ENCODE data around the gene HGS. TPM values are rescaled to one million over a fixed set of nuclear protein-coding genes. Genes with fewer than 3 reads are reported as not detected.
"Not testable (repeated sequence)": the region's sequence is repeated elsewhere in the genome, so short reads cannot be mapped to it uniquely, and the experiment has no call there.

HGS gene
- total RNA-seq, 1 donor from 2014 or later: 92.0 TPM

DNA sequence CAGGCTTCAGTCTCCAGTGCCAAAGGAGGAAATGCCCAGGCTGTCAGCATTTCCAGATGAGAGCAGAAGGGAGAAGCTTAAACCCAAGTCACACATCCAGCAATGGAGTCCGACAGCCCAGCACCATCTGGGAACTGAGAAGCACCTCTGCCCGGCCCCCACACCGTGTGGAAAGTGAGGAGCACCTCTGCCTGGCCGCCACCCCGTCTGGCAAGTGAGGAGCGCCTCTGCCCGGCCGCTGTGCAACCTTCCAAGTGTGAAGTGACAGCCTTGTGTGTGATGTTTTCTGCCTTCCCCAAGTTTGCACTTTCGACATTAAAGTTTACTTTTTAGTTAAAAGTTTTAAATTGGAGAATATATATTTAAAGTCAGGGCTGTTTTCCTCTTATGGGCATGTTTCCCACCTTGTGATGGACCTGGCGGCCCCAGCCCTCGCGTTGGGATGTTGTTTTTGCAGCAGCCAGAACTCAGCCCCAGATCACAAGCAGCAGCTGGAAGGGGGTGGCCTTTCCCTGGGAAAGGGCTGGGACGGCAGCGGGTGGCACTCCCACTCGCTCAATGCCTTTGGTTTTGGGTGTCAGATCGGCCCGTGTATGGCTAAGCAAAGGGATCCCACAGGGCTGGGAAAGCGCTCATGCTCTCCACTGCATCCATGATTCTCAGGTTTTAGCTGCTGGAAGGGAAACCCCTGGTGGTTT lies 10.1 kb upstream of the HGS start:
- intact Hi-C loops (cut with DNase I): no loop called here
- no peak overlapping the region for H3K4me3 ChIP-seq
- DNase-seq (no peak), ATAC-seq (no peak)
- H3K36me3 ChIP-seq: peaks cover 51% of the 10 kb centered on the region
- H3K27ac ChIP-seq: no peak overlapping the region
- no peaks in the 10 kb centered on the region for H3K27me3 ChIP-seq (ENCODE audit: low read depth)
- TF ChIP-seq, protein P1, sequence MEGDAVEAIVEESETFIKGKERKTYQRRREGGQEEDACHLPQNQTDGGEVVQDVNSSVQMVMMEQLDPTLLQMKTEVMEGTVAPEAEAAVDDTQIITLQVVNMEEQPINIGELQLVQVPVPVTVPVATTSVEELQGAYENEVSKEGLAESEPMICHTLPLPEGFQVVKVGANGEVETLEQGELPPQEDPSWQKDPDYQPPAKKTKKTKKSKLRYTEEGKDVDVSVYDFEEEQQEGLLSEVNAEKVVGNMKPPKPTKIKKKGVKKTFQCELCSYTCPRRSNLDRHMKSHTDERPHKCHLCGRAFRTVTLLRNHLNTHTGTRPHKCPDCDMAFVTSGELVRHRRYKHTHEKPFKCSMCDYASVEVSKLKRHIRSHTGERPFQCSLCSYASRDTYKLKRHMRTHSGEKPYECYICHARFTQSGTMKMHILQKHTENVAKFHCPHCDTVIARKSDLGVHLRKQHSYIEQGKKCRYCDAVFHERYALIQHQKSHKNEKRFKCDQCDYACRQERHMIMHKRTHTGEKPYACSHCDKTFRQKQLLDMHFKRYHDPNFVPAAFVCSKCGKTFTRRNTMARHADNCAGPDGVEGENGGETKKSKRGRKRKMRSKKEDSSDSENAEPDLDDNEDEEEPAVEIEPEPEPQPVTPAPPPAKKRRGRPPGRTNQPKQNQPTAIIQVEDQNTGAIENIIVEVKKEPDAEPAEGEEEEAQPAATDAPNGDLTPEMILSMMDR (IDR thresholded peaks at IDR 0.05): no peak
- H3K4me1 ChIP-seq: no peaks in the 10 kb centered on the region
- no peaks in the 10 kb centered on the region for H3K9me3 ChIP-seq

DNA sequence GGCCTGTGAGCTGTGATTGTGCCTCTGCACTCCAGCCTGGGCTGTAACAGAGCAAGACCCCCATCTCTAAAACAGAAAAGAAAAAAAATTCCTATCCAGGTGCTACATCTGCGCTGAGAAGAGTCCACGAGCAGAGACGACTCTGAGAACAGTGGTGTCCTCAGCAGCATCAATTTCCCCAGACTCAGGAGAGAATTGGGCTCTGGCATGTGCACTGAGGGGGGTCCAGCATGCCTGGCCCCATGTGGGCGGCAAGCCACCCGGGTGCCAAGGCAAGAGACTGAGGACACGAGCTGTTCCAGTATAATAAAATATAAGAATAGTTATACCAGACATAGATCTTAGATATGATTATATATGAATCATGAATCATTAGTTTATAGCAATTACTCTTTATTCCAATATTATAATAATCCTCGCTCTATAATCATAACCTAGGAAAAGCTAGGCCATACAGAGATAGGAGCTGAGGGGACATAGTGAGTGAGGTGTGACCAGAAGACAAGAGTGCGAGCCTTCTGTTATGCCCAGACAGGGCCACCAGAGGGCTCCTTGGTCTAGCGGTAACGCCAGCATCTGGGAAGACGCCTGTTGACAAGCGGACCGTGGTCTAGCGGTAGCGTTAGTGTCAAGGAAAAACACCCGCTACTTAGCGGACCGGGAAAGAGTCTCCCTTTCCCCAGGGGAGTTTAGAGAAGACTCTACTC lies 8.1 kb upstream of the HGS start:
- ATAC-seq; DNase-seq; H3K27me3 ChIP-seq (ENCODE audit: low read depth); H3K9me3 ChIP-seq; H3K4me1 ChIP-seq; H3K27ac ChIP-seq; intact Hi-C loops (cut with DNase I); H3K4me3 ChIP-seq: not testable (repeated sequence)
- H3K36me3 ChIP-seq: peaks cover 36% of the 10 kb centered on the region
- TF ChIP-seq, protein P1 (IDR thresholded peaks at IDR 0.05): peak; percentile 60

DNA sequence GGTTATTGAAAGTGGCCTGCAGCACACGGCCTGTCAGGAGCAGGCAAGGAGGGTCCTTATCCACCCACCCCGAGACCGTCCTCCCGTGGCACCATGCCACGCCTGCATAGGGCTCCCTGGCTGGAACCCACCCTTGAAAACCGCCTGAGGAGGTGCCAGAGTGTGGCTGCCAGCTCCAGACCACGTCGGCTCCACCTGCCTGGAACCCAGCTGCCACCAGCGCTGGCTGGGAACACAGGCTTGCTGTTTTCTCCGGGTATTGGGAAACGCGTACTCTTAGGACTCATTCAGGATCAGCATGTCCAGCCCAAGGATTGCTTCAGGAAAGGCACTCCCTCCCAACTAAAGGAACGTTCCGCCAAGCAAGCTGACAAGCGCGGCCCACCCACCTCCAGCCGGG lies 6.9 kb upstream of the HGS start:
- TF ChIP-seq, protein P1 (IDR thresholded peaks at IDR 0.05): no peak
- Histone ChIP-seq H3K36me3 (peaks cover 31% of the 10 kb centered on the region), H3K4me1 (peaks cover under 1% of the 10 kb centered on the region), H3K27ac (no peak overlapping the region), H3K27me3 (ENCODE audit: low read depth) (no peaks in the 10 kb centered on the region), H3K4me3 (no peak overlapping the region), H3K9me3 (no peaks in the 10 kb centered on the region)
- ATAC-seq (no peak), DNase-seq (no peak)
- intact Hi-C loops (cut with DNase I): no loop called here

- intact Hi-C loops (cut with DNase I): no loop called here
- DNase-seq: no peak
- peaks cover 22% of the 10 kb centered on the region for H3K4me1 ChIP-seq
- no peak overlapping the region for H3K27ac ChIP-seq
- no peak for ATAC-seq
- no peaks in the 10 kb centered on the region for H3K27me3 ChIP-seq (ENCODE audit: low read depth)
- TF ChIP-seq, protein P1 (IDR thresholded peaks at IDR 0.05): no peak
- H3K36me3 ChIP-seq: peaks cover 7% of the 10 kb centered on the region
- H3K4me3 ChIP-seq: no peak overlapping the region
- H3K9me3 ChIP-seq: no peaks in the 10 kb centered on the region
These were observed 3.7 kb upstream of the HGS start for GRCh38 chr17:81680150-81680549.

DNA sequence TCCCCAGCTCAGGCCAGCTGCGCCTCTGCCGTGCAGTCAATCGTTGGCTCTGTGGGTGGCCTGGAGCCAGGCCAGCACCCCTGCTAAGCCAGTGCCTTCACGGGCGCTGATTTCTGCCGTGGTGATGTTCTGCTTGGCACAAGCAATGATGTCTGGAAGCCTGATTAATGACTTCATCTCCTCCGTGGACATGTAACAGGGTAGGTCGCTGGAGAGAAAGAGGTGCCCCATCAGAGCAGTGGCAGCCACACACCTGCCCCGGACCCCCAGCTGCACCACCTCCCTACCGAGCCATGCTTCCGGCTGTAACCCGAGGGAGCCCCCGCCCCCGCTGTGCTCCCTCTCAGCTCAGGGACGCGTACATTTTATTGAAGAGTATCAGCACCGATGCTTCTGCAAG lies 2.1 kb upstream of the HGS start:
- H3K9me3 ChIP-seq: no peaks in the 10 kb centered on the region
- peaks cover 29% of the 10 kb centered on the region for H3K4me1 ChIP-seq
- DNase-seq (no peak), ATAC-seq (no peak)
- H3K27ac ChIP-seq: no peak overlapping the region
- intact Hi-C loops (cut with DNase I): no loop called here
- peaks cover 16% of the 10 kb centered on the region for H3K36me3 ChIP-seq
- TF ChIP-seq, protein P1 (IDR thresholded peaks at IDR 0.05): no peak
- no peaks in the 10 kb centered on the region for H3K27me3 ChIP-seq (ENCODE audit: low read depth)
- no peak overlapping the region for H3K4me3 ChIP-seq

All from lower lobe of right lung (tissue), 2 donors.